ENCODE data around the gene CLIC4. TPM values are rescaled to one million over a fixed set of nuclear protein-coding genes. Genes with fewer than 3 reads are reported as not detected.
"Not testable (repeated sequence)": the region's sequence is repeated elsewhere in the genome, so short reads cannot be mapped to it uniquely, and the experiment has no call there.

Gene CLIC4
- total RNA-seq, 1 experiment from 2014 or later: 242 TPM

- DNase-seq (ENCODE audit: unreplicated experiment): peak; percentile 98
- H3K36me3 Mint-ChIP-seq (ENCODE audit: insufficient read depth, unreplicated experiment): peaks cover 5% of the 10 kb centered on the region
- H3K9me3 Mint-ChIP-seq (ENCODE audit: unreplicated experiment): no peaks in the 10 kb centered on the region
- BruUV-seq (replicated peaks): no TSS peak
- ChIA-PET CTCF (interaction anchor here (2.4 kb wide), 1 partner anchor 17 kb away, joined by 20 read pairs; no protein-coding TSS in a partner anchor), POLR2A (interaction anchor here (0.7 to 1.3 kb wide), 5 partner anchors 13 to 127 kb away, joined by 3 to 8 read pairs (median 3); no protein-coding TSS in a partner anchor)
- peak overlapping the region; percentile 68 for H3K27ac Mint-ChIP-seq (ENCODE audit: low read depth, unreplicated experiment)
- peaks cover 19% of the 10 kb centered on the region for H3K4me1 Mint-ChIP-seq (ENCODE audit: insufficient read depth, unreplicated experiment)
- TF ChIP-seq CTCF (IDR thresholded peaks at IDR 0.05; ENCODE audit: unreplicated experiment): no peak
- H3K4me3 Mint-ChIP-seq (ENCODE audit: unreplicated experiment): peak overlapping the region; percentile 43
- intact Hi-C loops (cut with micrococcal nuclease): no loop called here
- H3K27me3 Mint-ChIP-seq (ENCODE audit: insufficient read depth, unreplicated experiment): no peaks in the 10 kb centered on the region
Observed at GRCh38 chr1:24705260-24706073, 39.8 kb upstream of the CLIC4 start.

GRCh38 chr1:24706074-24706389, 39.2 kb upstream of the CLIC4 start:
- DNase-seq (ENCODE audit: unreplicated experiment); H3K36me3 Mint-ChIP-seq (ENCODE audit: insufficient read depth, unreplicated experiment); H3K27me3 Mint-ChIP-seq (ENCODE audit: insufficient read depth, unreplicated experiment); intact Hi-C loops (cut with micrococcal nuclease); BruUV-seq (replicated peaks); H3K4me3 Mint-ChIP-seq (ENCODE audit: unreplicated experiment); H3K9me3 Mint-ChIP-seq (ENCODE audit: unreplicated experiment): not testable (repeated sequence)
- Mint-ChIP-seq H3K27ac (ENCODE audit: low read depth, unreplicated experiment) (peak overlapping the region; percentile 68), H3K4me1 (ENCODE audit: insufficient read depth, unreplicated experiment) (peaks cover 19% of the 10 kb centered on the region)
- ChIA-PET CTCF (interaction anchor here (2.4 kb wide), 1 partner anchor 17 kb away, joined by 20 read pairs; no protein-coding TSS in a partner anchor), POLR2A (interaction anchor here (0.7 to 1.0 kb wide), 3 partner anchors 13 to 126 kb away, joined by 3 to 4 read pairs (median 3); no protein-coding TSS in a partner anchor)

DNA sequence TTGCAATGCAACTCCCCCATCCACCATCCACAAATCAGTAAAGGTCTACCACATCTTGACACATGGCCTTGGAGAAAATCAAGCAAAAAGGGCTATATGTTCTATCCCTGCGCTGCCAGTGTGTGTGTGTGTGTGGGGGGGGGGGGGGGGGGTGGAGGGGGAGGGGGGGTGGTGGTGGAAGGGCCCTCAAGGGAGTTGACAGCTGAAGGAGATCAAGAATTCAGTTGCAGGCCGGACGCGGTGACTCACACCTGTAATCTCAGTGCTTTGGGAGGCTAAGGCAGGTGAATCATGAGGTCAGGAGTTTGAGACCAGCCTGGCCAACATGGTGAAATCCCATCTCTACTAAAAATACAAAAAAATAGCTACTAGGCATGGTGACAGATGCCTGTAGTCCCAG, 37.6 kb upstream of the CLIC4 start:
- Mint-ChIP-seq H3K4me3 (ENCODE audit: unreplicated experiment) (no peak overlapping the region), H3K27ac (ENCODE audit: low read depth, unreplicated experiment) (no peak overlapping the region), H3K9me3 (ENCODE audit: unreplicated experiment) (no peaks in the 10 kb centered on the region), H3K4me1 (ENCODE audit: insufficient read depth, unreplicated experiment) (peaks cover 19% of the 10 kb centered on the region), H3K27me3 (ENCODE audit: insufficient read depth, unreplicated experiment) (no peaks in the 10 kb centered on the region), H3K36me3 (ENCODE audit: insufficient read depth, unreplicated experiment) (peaks cover 5% of the 10 kb centered on the region)
- peak; percentile 53 for DNase-seq (ENCODE audit: unreplicated experiment)
- ChIA-PET POLR2A (no interaction called here), CTCF (interaction anchor here (0.7 kb wide), 1 partner anchor 316 kb away, joined by 4 read pairs; no protein-coding TSS in a partner anchor)
- no TSS peak for BruUV-seq (replicated peaks)
- intact Hi-C loops (cut with micrococcal nuclease): no loop called here
- no peak for TF ChIP-seq CTCF (IDR thresholded peaks at IDR 0.05; ENCODE audit: unreplicated experiment)

DNA sequence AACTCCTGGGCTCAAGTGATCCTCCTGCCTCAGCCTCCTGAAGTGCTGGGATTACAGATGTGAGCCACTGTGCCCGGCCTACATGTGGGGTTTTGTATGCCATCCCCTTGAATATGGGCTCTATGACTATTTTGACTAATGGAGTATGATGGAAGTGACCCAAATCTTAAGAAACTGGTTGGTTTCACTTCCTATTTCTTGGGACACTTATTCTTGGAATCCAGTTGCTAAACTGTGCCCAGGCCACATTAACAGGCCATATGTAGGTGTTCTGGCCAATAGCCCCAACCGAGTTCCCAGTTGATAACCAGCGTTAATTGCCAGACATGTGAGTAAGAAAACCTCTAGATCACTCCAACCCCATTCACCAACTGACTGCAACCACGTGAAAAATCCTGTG, 36.3 kb upstream of the CLIC4 start:
- no peak for DNase-seq (ENCODE audit: unreplicated experiment)
- no TSS peak for BruUV-seq (replicated peaks)
- Mint-ChIP-seq H3K36me3 (ENCODE audit: insufficient read depth, unreplicated experiment) (peaks cover 5% of the 10 kb centered on the region), H3K27me3 (ENCODE audit: insufficient read depth, unreplicated experiment) (no peaks in the 10 kb centered on the region), H3K4me3 (ENCODE audit: unreplicated experiment) (no peak overlapping the region), H3K4me1 (ENCODE audit: insufficient read depth, unreplicated experiment) (peaks cover 19% of the 10 kb centered on the region), H3K27ac (ENCODE audit: low read depth, unreplicated experiment) (no peak overlapping the region), H3K9me3 (ENCODE audit: unreplicated experiment) (no peaks in the 10 kb centered on the region)
- POLR2A ChIA-PET: interaction anchor here (0.7 to 1.2 kb wide), 2 partner anchors 25 to 37 kb away, joined by 3 read pairs; partner anchors contain the start of gene CLIC4
- intact Hi-C loops (cut with micrococcal nuclease): no loop called here
- CTCF ChIA-PET: no interaction called here
- no peak for TF ChIP-seq CTCF (IDR thresholded peaks at IDR 0.05; ENCODE audit: unreplicated experiment)

Data from MCF 10A (cell line).